AG04450 (cell line): Measurements from ENCODE around the gene LMAN1L. TPM values are rescaled to one million over a fixed set of nuclear protein-coding genes. Genes with fewer than 3 reads are reported as not detected.

Experiments used
- CTCF ChIA-PET: fragments of 300-600, 350-600 bp; formaldehyde crosslinking; extraction: SDS; loops from one replicate; lab custom pipeline; 2022; ENCODE audit warnings: antibody characterized with exemption, inconsistent platforms; lab: Charles Lee
- POLR2A ChIA-PET: fragments of 350-600 bp; formaldehyde crosslinking; extraction: SDS; loops from one replicate; lab custom pipeline; 2021; ENCODE audit warnings: antibody characterized with exemption, inconsistent platforms; lab: Yijun Ruan, JAX
- DNase-seq: peaks from one replicate; pipeline ENCODE4 v3.0.0-alpha.2; 2011; ENCODE audit warnings: low read depth, low spot score
- H3K27ac ChIP-seq: one replicate; pipeline ENCODE4 v1.5.1; 2012; ENCODE audit warnings: low read depth, low read length, control low read depth
- H3K27me3 ChIP-seq: one replicate; pipeline ENCODE4 v1.6.0; 2012; ENCODE audit warnings: low read length; ENCODE audit not compliant: control insufficient read depth, insufficient read depth
- H3K4me3 ChIP-seq: 2 replicates; pipeline ENCODE4 v1.5.1; 2011; ENCODE audit warnings: mild to moderate bottlenecking, low read depth, low read length, control low read depth
- H3K9me3 ChIP-seq: 2 replicates; pipeline ENCODE4 v1.5.1; 2012; ENCODE audit warnings: low read length; ENCODE audit not compliant: control insufficient read depth, insufficient read depth
- polyA minus RNA-seq: library from RNA; depleted of rRNA, polyadenylated mRNA; stranded (reverse); fragments of >200 nt; gene quantifications from 2 replicates; pipeline ENCODE4 v1.2.3, GENCODE V29; 2011; rRNA and poly(A)+ RNA removed
- polyA plus RNA-seq: library from polyadenylated mRNA; depleted of rRNA; stranded (reverse); fragments of >200 nt; gene quantifications from 2 replicates; pipeline ENCODE4 v1.2.3, GENCODE V29; 2011; rRNA removed
- TF ChIP-seq, protein P1 (sequence below): IDR thresholded peaks from 2 replicates; pipeline ENCODE4 v1.5.1; 2011; ENCODE audit warnings: low read depth, low read length, control low read depth, inconsistent platforms

LMAN1L gene
- polyA plus RNA-seq (not detected in 2 replicates), polyA minus RNA-seq (not detected in 2 replicates)

DNA sequence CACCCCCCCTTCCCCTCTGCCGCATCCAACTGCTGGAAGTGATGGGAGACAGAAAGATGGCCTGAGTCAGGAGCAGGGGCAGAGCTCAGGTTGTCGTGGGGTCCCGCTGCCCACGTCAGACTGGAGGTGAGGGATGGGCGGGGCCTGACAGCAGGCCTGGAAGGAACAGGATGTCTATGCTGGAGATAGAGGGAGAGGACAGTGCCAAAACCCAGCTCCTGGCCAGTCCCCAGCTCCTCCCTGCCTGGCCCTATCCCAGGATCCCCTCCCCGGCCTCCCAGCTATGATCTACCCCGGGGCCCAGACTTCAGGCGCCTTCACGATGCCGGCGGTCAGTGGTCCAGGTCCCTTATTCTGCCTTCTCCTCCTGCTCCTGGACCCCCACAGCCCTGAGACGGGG lies at the start of gene LMAN1L:
Gene LMAN1L, plus strand, starts transcription at position 303 of the 400 bp plus-strand sequence. Its CDS starts 20 bp downstream, at position 323.
- DNase-seq: no peak
- ChIA-PET CTCF (no interaction called here), POLR2A (no interaction called here)

DNA sequence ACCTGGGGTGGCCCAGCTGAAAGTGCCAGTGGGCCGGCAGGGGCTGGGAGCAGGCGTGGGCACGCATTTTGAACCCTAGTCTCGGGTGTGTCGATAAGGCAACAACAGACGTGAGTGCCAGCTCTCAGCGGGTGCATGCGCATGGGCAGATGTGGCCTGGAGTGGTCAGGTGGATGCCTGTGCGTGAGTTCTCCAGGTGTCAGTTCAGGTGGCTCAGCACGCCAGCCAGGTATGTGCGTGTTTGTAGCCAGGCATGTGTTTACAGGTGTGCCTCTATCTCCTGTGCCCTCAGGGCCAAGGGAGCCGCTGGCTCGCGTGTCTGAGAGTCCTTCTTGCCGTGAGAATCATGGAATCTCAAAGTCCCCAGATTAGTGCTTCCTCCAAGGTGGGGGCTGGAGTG lies 49.2 kb upstream of the LMAN1L start:
- DNase-seq: no peak
- no peaks in the 10 kb centered on the region for H3K9me3 ChIP-seq
- no peak overlapping the region for H3K27ac ChIP-seq
- TF ChIP-seq, protein P1, sequence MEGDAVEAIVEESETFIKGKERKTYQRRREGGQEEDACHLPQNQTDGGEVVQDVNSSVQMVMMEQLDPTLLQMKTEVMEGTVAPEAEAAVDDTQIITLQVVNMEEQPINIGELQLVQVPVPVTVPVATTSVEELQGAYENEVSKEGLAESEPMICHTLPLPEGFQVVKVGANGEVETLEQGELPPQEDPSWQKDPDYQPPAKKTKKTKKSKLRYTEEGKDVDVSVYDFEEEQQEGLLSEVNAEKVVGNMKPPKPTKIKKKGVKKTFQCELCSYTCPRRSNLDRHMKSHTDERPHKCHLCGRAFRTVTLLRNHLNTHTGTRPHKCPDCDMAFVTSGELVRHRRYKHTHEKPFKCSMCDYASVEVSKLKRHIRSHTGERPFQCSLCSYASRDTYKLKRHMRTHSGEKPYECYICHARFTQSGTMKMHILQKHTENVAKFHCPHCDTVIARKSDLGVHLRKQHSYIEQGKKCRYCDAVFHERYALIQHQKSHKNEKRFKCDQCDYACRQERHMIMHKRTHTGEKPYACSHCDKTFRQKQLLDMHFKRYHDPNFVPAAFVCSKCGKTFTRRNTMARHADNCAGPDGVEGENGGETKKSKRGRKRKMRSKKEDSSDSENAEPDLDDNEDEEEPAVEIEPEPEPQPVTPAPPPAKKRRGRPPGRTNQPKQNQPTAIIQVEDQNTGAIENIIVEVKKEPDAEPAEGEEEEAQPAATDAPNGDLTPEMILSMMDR: no peak
- no peak overlapping the region for H3K4me3 ChIP-seq
- CTCF ChIA-PET: interaction anchor here (1.7 to 2.8 kb wide), 2 partner anchors 129 to 131 kb away, joined by 8 to 12 read pairs; no protein-coding TSS in a partner anchor
- peaks cover 17% of the 10 kb centered on the region for H3K27me3 ChIP-seq
- POLR2A ChIA-PET: interaction anchor here (0.7 kb wide), 1 partner anchor 355 kb away, joined by 3 read pairs; no protein-coding TSS in a partner anchor

More for the DNA sequence above, at the start of gene LMAN1L:
- H3K9me3 ChIP-seq: no peaks in the 10 kb centered on the region
- TF ChIP-seq, protein P1: no peak
- H3K27me3 ChIP-seq: no peaks in the 10 kb centered on the region
- H3K4me3 ChIP-seq: no peak within 1 kb of the TSS
- H3K27ac ChIP-seq: no peak within 1 kb of the TSS

DNA sequence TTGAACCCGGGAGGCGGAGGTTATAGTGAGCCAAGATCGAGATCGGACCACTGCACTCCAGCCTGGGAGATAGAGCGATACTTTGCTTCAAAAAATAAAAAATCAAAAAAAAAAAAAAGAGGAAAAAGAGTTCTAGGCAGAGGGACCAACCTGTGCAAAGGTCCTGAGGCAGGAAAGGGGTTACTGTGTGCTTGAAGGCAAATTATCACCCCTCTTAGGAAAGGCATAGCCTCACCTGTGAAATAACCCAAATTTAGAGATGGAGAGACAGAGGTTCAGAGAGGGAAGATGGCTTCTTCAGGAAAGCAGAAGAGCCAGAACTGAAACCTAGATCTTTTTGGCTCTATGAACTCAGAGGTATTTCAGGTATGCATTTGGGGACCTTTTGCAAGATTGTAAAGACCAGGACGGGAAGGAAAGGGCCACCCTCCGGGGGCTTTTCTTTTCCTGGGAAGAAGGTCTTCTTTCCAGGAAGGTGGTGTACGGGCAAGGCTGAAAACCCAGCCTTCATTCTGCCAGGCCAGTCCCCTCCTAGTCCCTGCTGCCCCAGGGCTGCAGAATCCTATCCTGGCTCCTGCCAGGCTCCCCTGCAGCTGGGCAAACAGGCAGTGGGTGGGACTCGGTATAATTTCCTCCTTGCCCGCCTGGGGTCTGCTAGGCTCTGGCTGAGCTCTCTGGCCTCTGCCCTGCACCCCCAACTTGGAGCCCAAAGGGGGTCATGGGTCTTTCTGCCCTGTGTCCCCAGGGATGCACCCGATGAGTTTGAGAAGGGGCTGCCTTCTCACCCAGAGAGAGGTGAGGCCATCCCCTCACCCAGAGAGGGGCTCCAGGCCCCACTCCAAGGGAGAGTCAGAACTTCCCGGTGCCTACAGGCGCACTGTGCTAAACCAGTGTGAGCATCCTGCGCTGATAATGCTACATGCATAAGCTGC lies 45.2 kb upstream of the LMAN1L start:
- H3K4me3 ChIP-seq: no peak overlapping the region
- H3K9me3 ChIP-seq: no peaks in the 10 kb centered on the region
- DNase-seq: no peak
- H3K27me3 ChIP-seq: peaks cover 14% of the 10 kb centered on the region
- TF ChIP-seq, protein P1: no peak
- ChIA-PET CTCF (interaction anchor here (0.6 to 12.2 kb wide), 19 partner anchors 8 to 392 kb away, joined by 3 to 517 read pairs (median 6); partner anchors contain the start of gene CSK), POLR2A (no interaction called here)
- no peak overlapping the region for H3K27ac ChIP-seq

DNA sequence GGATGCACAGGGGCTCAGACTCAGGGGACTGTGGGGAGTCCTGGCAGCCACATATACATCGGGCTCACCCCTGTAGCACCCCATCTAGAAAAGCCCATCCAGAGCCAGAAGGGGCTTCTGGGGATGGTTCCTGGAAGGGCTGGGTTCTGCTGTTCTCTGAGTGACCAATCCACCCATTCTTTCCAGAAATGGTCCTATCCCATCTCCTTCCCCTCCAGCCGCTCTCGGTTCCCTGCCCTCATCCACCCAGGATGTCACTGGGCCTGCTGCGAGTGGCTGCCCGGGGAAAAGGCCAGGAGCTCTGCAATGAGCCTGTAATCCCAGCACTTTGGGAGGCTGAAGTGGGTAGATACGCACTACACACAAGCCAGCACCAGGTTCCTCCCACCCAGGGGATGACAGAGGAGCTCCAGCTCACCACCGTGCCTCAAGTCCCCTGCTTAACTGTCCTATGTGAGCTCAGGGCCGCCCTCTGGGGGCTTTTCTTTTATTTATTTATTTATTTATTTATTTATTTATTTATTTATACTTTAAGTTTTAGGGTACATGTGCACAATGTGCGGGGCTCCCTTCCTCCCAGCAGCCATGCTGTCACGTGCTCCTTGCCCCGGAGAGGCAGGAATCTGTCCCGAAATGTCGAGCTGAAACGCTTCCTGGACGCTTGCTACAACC lies 44.4 kb upstream of the LMAN1L start:
- Histone ChIP-seq H3K27ac (no peak overlapping the region), H3K4me3 (no peak overlapping the region), H3K27me3 (peaks cover 9% of the 10 kb centered on the region), H3K9me3 (no peaks in the 10 kb centered on the region)
- CTCF ChIA-PET: interaction anchor here (0.6 to 12.2 kb wide), 38 partner anchors 8 to 401 kb away, joined by 3 to 517 read pairs (median 5); partner anchors contain the start of genes CSK, CYP11A1, CYP1A1 and RPP25
- TF ChIP-seq, protein P1: no peak
- DNase-seq: no peak
- POLR2A ChIA-PET: interaction anchor here (0.9 to 1.1 kb wide), 2 partner anchors 136 to 138 kb away, joined by 3 read pairs; no protein-coding TSS in a partner anchor
